ENCODE results near the gene LAMTOR1. TPM values are rescaled to one million over a fixed set of nuclear protein-coding genes. Genes with fewer than 3 reads are reported as not detected.
A peak's percentile ranks its signal among the peaks of the same experiment; 100 is the strongest.

Gene LAMTOR1
- total and polyA plus RNA-seq, 2 of the 8 experiments (the other 6 are each of a cell fraction or from before 2014, with no cell fraction given): 82.1 to 160 TPM

DNA sequence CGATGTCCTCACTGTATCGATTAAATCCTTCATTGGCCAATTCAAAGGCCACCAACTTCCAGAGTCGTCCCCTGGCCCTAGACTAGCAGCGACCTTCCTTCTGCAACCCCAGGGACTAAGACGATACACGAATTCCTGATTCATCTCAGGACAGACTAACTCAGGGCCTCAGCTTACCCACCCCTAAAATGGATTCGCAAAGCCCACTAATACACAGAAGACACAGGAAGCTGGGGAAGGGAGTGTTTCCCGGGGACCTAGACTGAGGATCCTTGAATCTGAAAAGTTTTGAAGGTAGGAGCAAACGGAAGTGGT is 509 bp downstream of the LAMTOR1 start:
- no peaks in the 10 kb centered on the region for H3K9me3 ChIP-seq (ENCODE audit: insufficient read depth in 2 of 2, low read depth in 1 of 2, low read length in 1 of 2)
- H3K27ac ChIP-seq (ENCODE audit: low read depth, low read length): peak overlapping the region; percentile 86
- peak overlapping the region; percentile 73; the same call in 1 of the 2 replicates for H2BK5ac ChIP-seq (ENCODE audit: low read depth, low read length)
- no peak overlapping the region for H2BK120ac ChIP-seq (replicated peaks; ENCODE audit: low read depth, low read length)
- H2AK5ac ChIP-seq (ENCODE audit: low read depth, low read length): peak overlapping the region; percentile 65; the same call in 1 of the 2 replicates
- H3K14ac ChIP-seq (ENCODE audit: insufficient read length): peak overlapping the region; percentile 8
- H3K56ac ChIP-seq (replicated peaks; ENCODE audit: insufficient read length, low read depth, low read length): peak overlapping the region; percentile 59
- H4K8ac ChIP-seq (ENCODE audit: extremely low read depth, insufficient read depth, low read length): peak overlapping the region; percentile 88; the same call in 1 of the 2 replicates
- peaks cover 18 to 22% (median 20%) of the 10 kb centered on the region in 4 experiments for H3K36me3 ChIP-seq (ENCODE audit: control insufficient read depth in 2 of 4, insufficient read depth in 4 of 4, low read length in 3 of 4)
- H3K4me1 ChIP-seq (replicated peaks in 1 of 4; ENCODE audit: control insufficient read depth in 3 of 4, insufficient read depth in 4 of 4, low read length in 3 of 4): peaks cover 3 to 14% (median 5%) of the 10 kb centered on the region in 4 experiments; a peak in 6 of 7 replicates
- H4K5ac ChIP-seq (ENCODE audit: insufficient read length, low read depth, low read length): no peak overlapping the region
- H3K4ac ChIP-seq (replicated peaks; ENCODE audit: insufficient read length, low read depth, low read length): peak overlapping the region; percentile 9
- peak overlapping the region; percentile 88 to 98 (median 95) for H3K9ac ChIP-seq (replicated peaks in 1 of 4; ENCODE audit: extremely low read depth in 1 of 4, low read depth in 3 of 4, low read length in 3 of 4)
- CTCF ChIA-PET (ENCODE audit: partially characterized antibody): interaction anchor here (1.0 to 14.0 kb wide), 5 partner anchors 12 to 332 kb away, joined by 4 to 423 read pairs (median 6); partner anchors contain the start of gene CLPB
- peak overlapping the region; percentile 84 to 91 for H3K4me2 ChIP-seq (ENCODE audit: insufficient read depth in 1 of 2, low read depth in 2 of 2, low read length in 2 of 2)
- no peaks in the 10 kb centered on the region for H3K27me3 ChIP-seq (replicated peaks in 1 of 4; ENCODE audit: control insufficient read depth in 3 of 4, extremely low read depth in 1 of 4, insufficient read depth in 3 of 4, low read length in 3 of 4)
- peaks cover 13% of the 10 kb centered on the region for H3K79me1 ChIP-seq (ENCODE audit: low read depth, low read length)
- H3K23me2 ChIP-seq (ENCODE audit: low read depth, low read length): peaks cover 6% of the 10 kb centered on the region
- H4K91ac ChIP-seq (replicated peaks; ENCODE audit: insufficient read length, low read length): peak overlapping the region; percentile 38
- H3K23ac ChIP-seq (ENCODE audit: insufficient read length): no peak overlapping the region
- 13% methylated on average over 9 of the region's 9 CpGs; no CpG with 5 or more reads in 1 of the 2 experiments for WGBS, 2 experiments (ENCODE audit: extremely low coverage in 1 of 2, insufficient coverage in 1 of 2, insufficient read length in 1 of 2, insufficient replicate concordance in 2 of 2, low coverage in 1 of 2, low lambda C conversion rate in 2 of 2, missing lambda C conversion rate in 1 of 2)
- H2BK15ac ChIP-seq (ENCODE audit: low read length): no peak overlapping the region
- POLR2A ChIA-PET (ENCODE audit: partially characterized antibody): interaction anchor here (0.6 to 14.4 kb wide), 6 partner anchors 9 to 78 kb away, joined by 3 to 144 read pairs (median 22); partner anchors contain the start of genes ANAPC15 and LRRC51
- H3K79me2 ChIP-seq (ENCODE audit: control insufficient read depth in 1 of 2, insufficient read depth in 2 of 2, low read length in 2 of 2): peaks cover 10 to 34% of the 10 kb centered on the region in 2 experiments
- no peak overlapping the region for H2AFZ ChIP-seq (ENCODE audit: low read length)
- peak overlapping the region; percentile 26; the same call in 1 of the 2 replicates for H3K18ac ChIP-seq (ENCODE audit: extremely low read depth, low read length)
- DNase-seq (ENCODE audit: low read depth in 1 of 2, low spot score in 2 of 2): no peak
- FAIRE-seq: no peak
- no peak for TF ChIP-seq TAF1 (IDR thresholded peaks at IDR 0.05; ENCODE audit: low read depth, low read length)
- TF ChIP-seq KDM1A (IDR thresholded peaks at IDR 0.05; ENCODE audit: borderline replicate concordance, low read length): peak; percentile 61; the same call in 1 of the 2 replicates
- TF ChIP-seq HDAC2 (IDR thresholded peaks at IDR 0.05; ENCODE audit: borderline replicate concordance in 1 of 2, low read depth in 2 of 2, low read length in 2 of 2): peak in 1 of 2 experiments; percentile 57; a peak in 1 of 4 replicates
- TF ChIP-seq BCL11A (IDR thresholded peaks at IDR 0.05; ENCODE audit: low read depth in 2 of 2, low read length in 2 of 2): no peak
- H4K20me1 ChIP-seq (replicated peaks in 1 of 2; ENCODE audit: control insufficient read depth in 1 of 2, insufficient read depth in 2 of 2, low read length in 2 of 2): peaks cover 2 to 16% of the 10 kb centered on the region in 2 experiments
- no peak overlapping the region for H2BK20ac ChIP-seq (ENCODE audit: low read length)
- H2BK12ac ChIP-seq (ENCODE audit: low read depth, low read length): no peak overlapping the region
- H3K4me3 ChIP-seq (ENCODE audit: extremely low read depth in 1 of 4, insufficient read depth in 2 of 4, low read depth in 3 of 4, low read length in 4 of 4): peak overlapping the region; percentile 95 to 98 (median 97)
